Measurements from ENCODE around the gene COL6A2.

Gene COL6A2

DNA sequence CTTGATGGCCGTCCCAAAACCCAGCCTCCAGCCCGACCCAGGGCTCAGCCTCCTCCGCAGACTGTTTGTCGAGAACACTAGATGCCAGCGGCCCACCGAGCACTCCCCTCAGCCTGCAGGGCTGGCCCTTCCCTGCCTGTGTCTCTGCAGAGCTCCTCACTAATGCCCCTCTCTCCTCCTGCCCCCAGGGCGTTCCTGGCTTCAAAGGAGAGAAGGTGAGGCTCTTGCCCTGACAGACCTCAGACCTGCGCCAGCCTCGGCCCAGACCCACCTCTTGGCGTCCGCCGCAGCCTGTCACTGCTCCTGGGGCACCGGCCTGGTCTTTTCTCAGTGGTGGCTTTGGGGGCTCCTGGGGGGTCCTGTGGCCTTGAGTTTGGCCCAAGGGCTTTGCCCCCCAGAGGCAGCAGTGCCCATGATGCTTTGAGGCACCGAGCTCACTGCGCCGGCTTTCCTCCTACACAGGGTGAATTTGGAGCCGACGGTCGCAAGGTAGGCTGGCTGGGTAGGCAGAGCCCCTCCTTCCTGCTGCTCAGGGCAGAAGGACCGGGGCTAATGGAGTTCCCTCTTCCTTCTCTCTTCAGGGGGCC, 18.4 kb downstream of the COL6A2 start:
- no peaks in the 10 kb centered on the region for H3K9me3 Mint-ChIP-seq
- intact Hi-C loops (cut with micrococcal nuclease): no loop called here
- peaks cover 2% of the 10 kb centered on the region for H3K27me3 Mint-ChIP-seq

DNA sequence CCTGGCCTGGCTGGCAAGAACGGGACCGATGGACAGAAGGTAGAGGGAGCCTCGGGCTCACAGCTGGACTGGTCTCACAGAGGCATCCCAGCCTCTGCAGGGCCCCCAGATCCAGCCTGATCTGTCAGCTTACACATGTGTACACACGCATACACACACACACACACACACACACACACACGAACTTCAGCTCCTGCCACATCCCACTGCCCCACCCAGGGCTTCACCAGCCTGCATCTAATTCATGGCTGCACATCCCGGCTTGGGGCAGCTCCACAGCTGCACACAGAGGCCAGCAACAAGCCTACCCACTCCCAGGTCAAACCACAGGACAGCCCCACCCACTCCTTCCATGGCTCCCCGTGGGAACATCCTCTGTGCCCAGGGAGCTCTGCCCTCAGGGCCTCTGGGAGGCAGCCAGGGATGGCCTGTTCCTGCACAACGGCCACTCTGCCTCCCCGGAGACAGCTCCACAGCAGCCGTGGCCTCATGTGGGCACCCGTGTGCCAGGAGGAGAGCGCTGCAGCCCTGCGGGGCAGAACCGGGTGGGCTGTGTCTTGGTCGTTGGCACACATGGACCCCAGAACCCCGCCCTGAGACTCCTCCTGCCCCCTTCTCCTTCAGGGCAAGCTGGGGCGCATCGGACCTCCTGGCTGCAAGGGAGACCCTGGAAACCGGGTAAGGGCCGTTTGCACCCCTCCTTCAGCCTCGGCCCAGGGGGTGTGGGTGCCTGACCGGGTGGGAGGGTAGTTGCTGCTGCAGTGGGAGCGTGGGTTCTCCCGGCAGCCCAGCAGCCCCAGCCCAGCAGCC, 19.1 kb downstream of the COL6A2 start:
- H3K4me1 Mint-ChIP-seq (ENCODE audit: low read depth): no peaks in the 10 kb centered on the region
- no peaks in the 10 kb centered on the region for H3K36me3 Mint-ChIP-seq (ENCODE audit: low read depth)
- H3K4me3 Mint-ChIP-seq: no peak overlapping the region
- H3K27ac Mint-ChIP-seq: no peak overlapping the region
- no peaks in the 10 kb centered on the region for H3K9me3 Mint-ChIP-seq
- peaks cover 2% of the 10 kb centered on the region for H3K27me3 Mint-ChIP-seq
- intact Hi-C loops (cut with micrococcal nuclease): no loop called here

More for the DNA sequence above, 18.4 kb downstream of the COL6A2 start:
- no peak overlapping the region for H3K4me3 Mint-ChIP-seq
- no peaks in the 10 kb centered on the region for H3K4me1 Mint-ChIP-seq (ENCODE audit: low read depth)
- no peak overlapping the region for H3K27ac Mint-ChIP-seq
- no peaks in the 10 kb centered on the region for H3K36me3 Mint-ChIP-seq (ENCODE audit: low read depth)

DNA sequence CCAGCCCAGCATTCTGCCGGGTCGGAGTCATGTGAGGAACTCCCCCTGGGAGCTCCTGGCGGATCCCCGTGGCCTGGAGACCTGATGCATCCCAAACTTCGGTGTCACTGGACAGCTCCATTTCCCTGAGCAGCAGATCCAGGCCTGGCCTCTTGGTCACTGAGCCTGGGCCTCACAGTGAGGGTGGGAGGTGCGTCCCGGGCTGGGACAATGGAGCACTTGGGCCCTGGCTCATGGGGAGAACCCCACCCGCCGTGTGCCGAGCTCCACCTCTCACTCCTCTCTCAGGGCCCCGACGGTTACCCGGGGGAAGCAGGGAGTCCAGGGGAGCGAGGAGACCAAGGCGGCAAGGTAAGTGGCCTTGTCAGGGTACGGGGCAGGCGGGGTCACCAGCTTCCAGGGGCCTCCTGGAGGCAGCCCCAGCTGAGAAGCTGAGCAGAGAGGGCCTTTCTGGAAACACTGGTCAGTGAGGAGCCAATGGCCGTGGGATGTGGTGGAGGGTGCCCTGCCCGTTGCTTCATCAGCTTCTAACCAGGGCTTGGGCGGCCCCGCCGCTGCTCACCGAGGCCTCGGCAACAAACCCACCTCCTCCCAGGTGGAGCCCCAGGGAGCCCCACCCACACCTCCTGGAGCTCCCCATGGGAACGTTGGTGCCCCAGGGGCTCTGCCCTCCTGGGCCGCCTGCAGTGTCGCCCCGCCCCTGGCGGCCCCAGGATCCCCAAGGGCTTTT, 19.8 kb downstream of the COL6A2 start:
- Mint-ChIP-seq H3K36me3 (ENCODE audit: low read depth) (no peaks in the 10 kb centered on the region), H3K9me3 (no peaks in the 10 kb centered on the region), H3K4me3 (no peak overlapping the region), H3K27ac (no peak overlapping the region), H3K4me1 (ENCODE audit: low read depth) (no peaks in the 10 kb centered on the region), H3K27me3 (peaks cover 2% of the 10 kb centered on the region)
- intact Hi-C loops (cut with micrococcal nuclease): no loop called here

DNA sequence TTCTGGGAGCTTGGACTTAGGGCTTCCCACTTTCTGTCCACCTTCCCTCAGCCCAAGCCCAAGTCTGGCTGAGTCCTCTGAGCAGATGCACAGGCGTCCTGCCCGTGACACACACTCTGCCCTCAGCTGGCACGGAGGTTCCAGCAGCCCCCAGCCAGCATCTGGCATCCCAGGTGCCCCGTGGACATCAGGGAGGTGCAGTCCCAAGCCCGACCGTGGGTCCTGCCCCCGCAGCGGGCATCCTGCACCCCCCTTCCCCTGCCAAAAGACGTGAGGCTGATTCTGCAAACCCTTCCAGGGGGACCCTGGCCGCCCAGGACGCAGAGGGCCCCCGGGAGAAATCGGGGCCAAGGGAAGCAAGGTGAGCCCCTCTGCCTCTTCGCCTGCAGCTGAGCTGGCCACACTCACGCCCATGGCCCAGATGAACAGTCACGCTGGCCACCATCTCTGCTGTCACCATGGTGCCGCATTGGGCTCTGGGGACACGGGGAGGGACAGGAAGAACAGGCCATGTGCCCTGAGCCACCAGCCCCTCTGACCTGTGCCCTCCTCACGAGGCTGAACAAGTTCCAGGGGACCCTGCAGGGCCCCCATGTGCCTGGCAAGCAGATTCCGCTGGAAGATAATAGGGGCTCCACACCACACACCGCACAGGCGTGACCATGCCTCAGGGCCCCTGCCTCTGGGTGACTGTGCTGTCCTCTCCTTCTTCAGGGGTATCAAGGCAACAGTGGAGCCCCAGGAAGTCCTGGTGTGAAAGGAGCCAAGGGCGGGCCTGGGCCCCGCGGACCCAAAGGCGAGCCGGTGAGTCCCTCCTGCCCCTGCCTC, 20.6 kb downstream of the COL6A2 start:
- H3K27ac Mint-ChIP-seq: no peak overlapping the region
- no peak overlapping the region for H3K4me3 Mint-ChIP-seq
- no peaks in the 10 kb centered on the region for H3K4me1 Mint-ChIP-seq (ENCODE audit: low read depth)
- intact Hi-C loops (cut with micrococcal nuclease): no loop called here
- H3K9me3 Mint-ChIP-seq: no peaks in the 10 kb centered on the region
- H3K36me3 Mint-ChIP-seq (ENCODE audit: low read depth): no peaks in the 10 kb centered on the region
- H3K27me3 Mint-ChIP-seq: peaks cover 2% of the 10 kb centered on the region

DNA sequence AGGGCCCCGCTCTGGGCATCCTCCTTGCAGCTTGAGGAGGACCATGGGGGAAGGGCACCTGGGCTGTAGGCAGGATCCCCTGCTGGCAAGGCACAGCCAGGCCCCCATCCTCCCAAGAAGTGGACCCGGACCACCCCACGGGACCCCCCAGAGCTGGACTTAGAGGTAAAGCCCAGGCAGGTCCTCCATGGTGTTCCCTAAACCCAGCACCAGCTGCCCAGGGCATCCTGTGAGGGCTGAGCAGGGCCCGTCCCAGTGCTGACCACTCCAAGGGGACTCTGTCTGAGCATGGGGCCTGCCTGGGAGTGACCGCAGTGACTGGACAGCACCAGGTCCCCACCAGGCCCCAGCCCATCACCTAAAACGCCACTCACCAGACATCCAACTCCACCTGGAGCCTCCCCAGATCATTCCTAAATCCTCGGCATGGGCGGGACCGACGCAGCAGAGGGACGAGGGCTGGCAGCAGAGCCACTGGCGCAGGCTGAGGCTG, 21.3 kb downstream of the COL6A2 start:
- no peaks in the 10 kb centered on the region for H3K4me1 Mint-ChIP-seq (ENCODE audit: low read depth)
- no peaks in the 10 kb centered on the region for H3K9me3 Mint-ChIP-seq
- no peak overlapping the region for H3K27ac Mint-ChIP-seq
- intact Hi-C loops (cut with micrococcal nuclease): no loop called here
- H3K36me3 Mint-ChIP-seq (ENCODE audit: low read depth): no peaks in the 10 kb centered on the region
- peaks cover 2% of the 10 kb centered on the region for H3K27me3 Mint-ChIP-seq
- H3K4me3 Mint-ChIP-seq: no peak overlapping the region

DNA sequence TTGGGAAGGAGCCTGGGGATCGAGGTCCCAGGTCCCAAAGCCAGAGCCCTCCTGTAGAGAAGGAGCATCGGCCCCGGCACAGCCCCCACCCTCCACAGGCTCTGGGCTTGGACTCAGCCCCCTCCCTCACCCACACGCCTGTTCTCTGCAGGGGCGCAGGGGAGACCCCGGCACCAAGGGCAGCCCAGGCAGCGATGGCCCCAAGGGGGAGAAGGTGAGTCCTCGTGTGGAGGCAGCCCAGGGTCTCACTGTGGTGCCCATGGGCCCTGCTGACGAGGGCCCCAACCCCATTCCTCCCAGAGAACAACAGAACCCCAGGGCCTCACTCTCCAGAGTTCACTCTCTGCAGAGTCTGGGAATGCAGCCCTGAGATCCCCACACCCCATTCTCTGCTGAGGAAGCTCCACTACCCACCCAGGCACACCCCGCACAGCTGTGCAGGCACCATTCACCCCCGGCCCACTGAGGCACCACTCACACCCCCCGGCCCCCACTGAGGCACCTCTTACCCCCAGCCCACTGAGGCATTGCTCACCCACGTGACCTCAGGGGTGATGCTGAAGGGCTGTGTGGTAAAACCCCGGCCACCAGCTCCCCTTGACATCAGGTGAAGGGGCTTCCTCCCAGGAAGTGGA, 21.8 kb downstream of the COL6A2 start:
- H3K27me3 Mint-ChIP-seq: peaks cover 2% of the 10 kb centered on the region
- H3K27ac Mint-ChIP-seq: no peak overlapping the region
- H3K4me3 Mint-ChIP-seq: no peak overlapping the region
- no peaks in the 10 kb centered on the region for H3K9me3 Mint-ChIP-seq
- no peaks in the 10 kb centered on the region for H3K4me1 Mint-ChIP-seq (ENCODE audit: low read depth)
- H3K36me3 Mint-ChIP-seq (ENCODE audit: low read depth): no peaks in the 10 kb centered on the region
- intact Hi-C loops (cut with micrococcal nuclease): no loop called here

DNA sequence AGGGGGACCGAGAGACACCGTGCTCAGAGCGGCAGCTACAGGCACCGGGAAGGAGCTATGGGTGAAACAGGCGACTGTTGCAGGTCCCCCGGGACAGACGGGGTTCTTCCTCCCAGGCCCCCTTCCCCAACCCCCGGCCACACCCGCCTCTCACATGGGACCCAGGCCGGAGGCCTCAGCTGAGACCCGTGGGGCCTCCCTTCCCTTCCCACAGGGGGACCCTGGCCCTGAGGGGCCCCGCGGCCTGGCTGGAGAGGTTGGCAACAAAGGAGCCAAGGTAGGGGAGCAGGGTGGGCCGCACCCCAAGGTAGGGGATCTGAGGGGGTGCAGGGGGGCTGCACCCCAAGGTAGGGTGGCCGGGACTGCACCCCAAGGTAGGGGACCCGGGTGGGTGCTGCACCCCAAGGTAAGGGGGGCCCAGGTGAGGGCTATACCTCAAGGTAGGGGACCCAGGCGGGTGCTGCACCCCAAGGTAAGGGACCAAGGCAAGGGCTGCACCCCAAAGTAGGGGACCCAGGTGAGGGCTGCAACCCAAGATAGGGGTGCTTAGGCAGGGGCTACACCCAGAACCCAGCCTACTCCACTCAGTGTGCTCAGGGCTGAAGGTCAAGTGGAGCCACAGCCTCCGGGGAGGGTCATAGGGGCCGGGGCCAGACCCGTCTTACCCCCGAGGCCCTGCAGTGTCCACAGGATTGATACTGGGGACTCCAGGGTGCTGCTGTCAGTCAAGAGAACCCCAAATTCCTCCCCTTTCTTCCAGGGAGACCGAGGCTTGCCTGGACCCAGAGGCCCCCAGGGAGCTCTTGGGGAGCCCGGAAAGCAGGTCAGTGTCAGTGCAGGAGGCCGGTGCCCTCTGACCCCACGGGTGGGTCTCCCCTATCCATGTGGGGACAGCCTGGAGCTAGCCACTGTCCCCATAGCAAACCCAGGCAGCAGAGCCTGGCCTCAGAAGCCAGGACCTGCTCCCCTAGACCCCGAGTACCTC, 22.7 kb downstream of the COL6A2 start:
- Mint-ChIP-seq H3K27ac (no peak overlapping the region), H3K4me3 (no peak overlapping the region), H3K27me3 (peaks cover 2% of the 10 kb centered on the region), H3K4me1 (ENCODE audit: low read depth) (no peaks in the 10 kb centered on the region), H3K36me3 (ENCODE audit: low read depth) (no peaks in the 10 kb centered on the region), H3K9me3 (no peaks in the 10 kb centered on the region)
- intact Hi-C loops (cut with micrococcal nuclease): no loop called here

DNA sequence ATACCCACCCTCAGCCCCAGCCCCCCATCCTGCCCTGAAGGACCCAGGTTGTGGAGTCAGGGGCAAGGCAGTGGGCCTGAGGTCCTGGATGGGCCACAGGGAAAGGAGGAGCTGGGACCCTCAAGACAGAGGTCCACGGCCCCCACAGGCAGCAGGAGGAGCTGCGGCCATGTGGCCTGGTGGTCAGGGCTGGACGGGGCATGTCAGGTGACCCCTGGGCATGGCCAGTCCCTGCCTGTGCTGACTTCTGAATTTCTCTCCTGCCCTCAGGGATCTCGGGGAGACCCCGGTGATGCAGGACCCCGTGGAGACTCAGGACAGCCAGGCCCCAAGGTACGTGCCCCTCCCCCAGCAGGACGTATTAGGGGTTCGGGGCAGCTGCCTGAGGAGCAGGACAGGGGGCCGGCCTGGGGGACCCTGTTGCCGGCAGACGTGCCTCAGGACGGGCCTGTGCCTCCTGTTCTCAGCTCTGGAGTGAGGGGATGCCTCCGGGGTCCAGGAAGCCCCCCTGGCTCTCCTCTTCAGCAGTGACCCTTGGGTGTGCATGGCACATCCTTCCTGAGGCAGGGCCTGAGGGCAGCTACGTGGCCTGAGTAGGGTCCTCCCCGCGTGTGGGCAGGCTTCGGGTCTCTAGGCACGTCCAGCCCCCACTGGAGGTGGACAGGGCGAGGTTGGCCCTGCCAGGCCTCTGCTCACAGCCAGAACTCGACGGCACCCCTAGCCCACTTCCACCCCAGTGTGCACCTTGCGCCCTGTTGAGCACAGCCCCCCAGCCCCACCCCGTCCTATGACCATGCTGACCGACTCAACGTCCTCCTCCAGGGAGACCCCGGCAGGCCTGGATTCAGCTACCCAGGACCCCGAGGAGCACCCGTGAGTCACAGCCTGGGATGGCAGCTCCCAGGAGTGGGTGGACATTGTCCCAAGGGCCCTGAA, 23.6 kb downstream of the COL6A2 start:
- Mint-ChIP-seq H3K9me3 (no peaks in the 10 kb centered on the region), H3K4me3 (no peak overlapping the region), H3K4me1 (ENCODE audit: low read depth) (no peaks in the 10 kb centered on the region), H3K36me3 (ENCODE audit: low read depth) (no peaks in the 10 kb centered on the region), H3K27ac (no peak overlapping the region), H3K27me3 (no peaks in the 10 kb centered on the region)
- intact Hi-C loops (cut with micrococcal nuclease): no loop called here

DNA sequence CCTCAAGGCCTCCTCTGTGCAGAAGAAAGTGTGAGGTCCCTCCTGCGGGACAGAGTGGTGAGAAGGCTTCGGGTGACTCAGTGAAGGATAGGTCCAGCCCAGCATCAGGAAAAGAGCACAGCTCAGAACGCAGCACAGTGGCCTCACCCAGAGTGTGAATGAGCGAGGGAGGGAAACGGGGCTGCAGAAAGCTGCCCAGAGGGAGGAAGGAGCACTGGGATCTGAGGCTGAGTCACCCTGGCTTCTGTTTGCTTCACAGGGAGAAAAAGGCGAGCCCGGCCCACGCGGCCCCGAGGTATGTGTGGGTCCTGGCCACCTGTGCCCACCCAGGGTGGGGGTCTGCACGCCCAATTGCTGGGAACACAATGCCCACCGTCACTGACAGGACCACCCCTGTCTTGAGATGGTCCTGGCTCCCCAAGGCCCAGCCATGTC, 24.3 kb downstream of the COL6A2 start:
- no peaks in the 10 kb centered on the region for H3K36me3 Mint-ChIP-seq (ENCODE audit: low read depth)
- H3K27me3 Mint-ChIP-seq: no peaks in the 10 kb centered on the region
- no peaks in the 10 kb centered on the region for H3K4me1 Mint-ChIP-seq (ENCODE audit: low read depth)
- no peak overlapping the region for H3K27ac Mint-ChIP-seq
- H3K4me3 Mint-ChIP-seq: no peak overlapping the region
- intact Hi-C loops (cut with micrococcal nuclease): no loop called here
- no peaks in the 10 kb centered on the region for H3K9me3 Mint-ChIP-seq

DNA sequence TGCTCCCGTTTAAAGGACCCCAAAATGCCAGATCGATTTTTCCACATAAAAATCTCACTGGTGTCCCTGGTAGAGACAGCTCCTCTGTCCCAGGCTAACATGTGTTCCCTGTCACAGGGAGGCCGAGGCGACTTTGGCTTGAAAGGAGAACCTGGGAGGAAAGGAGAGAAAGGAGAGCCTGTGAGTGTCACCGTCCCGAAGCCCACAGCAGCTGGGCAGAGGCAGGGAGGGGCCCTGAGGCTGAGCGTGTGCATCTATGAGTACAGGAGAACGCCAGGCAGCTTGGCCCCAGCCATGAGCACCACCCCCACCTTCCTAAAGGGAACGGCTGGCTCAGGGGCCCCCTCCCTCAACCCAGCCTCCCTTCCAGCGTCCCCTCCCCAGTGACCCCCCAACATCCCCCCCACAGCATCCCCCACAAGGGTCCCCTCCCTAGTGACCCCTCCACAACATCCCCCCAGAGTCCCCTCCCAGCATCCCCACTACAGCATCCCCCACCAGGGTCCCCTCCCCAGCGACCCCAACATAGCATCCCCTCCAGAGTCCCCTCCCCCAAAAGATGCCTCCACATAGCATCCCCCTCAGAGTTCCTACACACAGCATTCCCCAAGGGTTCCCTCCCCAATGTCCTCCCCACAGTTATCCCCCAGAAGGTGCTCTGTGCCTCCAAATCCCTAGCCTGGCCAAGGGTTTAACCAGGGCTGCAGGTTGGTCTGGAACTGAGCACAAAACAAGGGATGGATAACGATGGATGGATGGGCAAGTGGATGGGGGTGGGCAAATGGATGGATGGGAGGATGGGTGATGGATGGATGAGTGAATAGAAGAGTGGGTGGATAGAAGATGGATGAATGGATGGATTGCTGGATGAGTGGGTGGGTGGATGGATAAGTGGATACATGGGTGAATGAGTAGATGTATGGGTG, 25.1 kb downstream of the COL6A2 start:
- Mint-ChIP-seq H3K4me1 (ENCODE audit: low read depth) (no peaks in the 10 kb centered on the region), H3K27ac (no peak overlapping the region), H3K36me3 (ENCODE audit: low read depth) (no peaks in the 10 kb centered on the region), H3K9me3 (no peaks in the 10 kb centered on the region), H3K27me3 (no peaks in the 10 kb centered on the region), H3K4me3 (no peak overlapping the region)
- intact Hi-C loops (cut with micrococcal nuclease): no loop called here

Data from dendritic cell treated with granulocyte-macrophage colony-stimulating factor and Interleukin-4, amounts not matched to agents 40 ng/mL and 50 ng/mL, for 4 days (primary cell).